Endometrium (tissue), 2 donors: Measurements from ENCODE around the gene MCM9.

Experiments used
- FAIRE-seq: peaks from 2 replicates; lab custom pipeline; 2012; peaks lifted over from hg19 to GRCh38; lab: Jason Lieb, UNC
- donor health status: control.
- donor health status: control.

The MCM9 gene

GRCh38 chr6:118864341-118865099 lies 70.4 kb downstream of the MCM9 start:
- FAIRE-seq: no peak

- no peak for FAIRE-seq
Observed at GRCh38 chr6:118862443-118862842, 72.5 kb downstream of the MCM9 start.

- no peak for FAIRE-seq
Observed at GRCh38 chr6:118860880-118861279, 74.1 kb downstream of the MCM9 start.

GRCh38 chr6:118860363-118860762 lies 74.6 kb downstream of the MCM9 start:
- FAIRE-seq: no peak

- no peak for FAIRE-seq
Observed at GRCh38 chr6:118859517-118860064, 75.4 kb downstream of the MCM9 start.

- no peak for FAIRE-seq
Observed at GRCh38 chr6:118856301-118856700, 78.7 kb downstream of the MCM9 start.

- no peak for FAIRE-seq
Observed at GRCh38 chr6:118853408-118853807, 81.6 kb downstream of the MCM9 start.

- FAIRE-seq: no peak
Observed at GRCh38 chr6:118844915-118845314, 90.0 kb downstream of the MCM9 start.

GRCh38 chr6:118843685-118844390 lies 91.1 kb downstream of the MCM9 start:
- FAIRE-seq: no peak

GRCh38 chr6:118830691-118831090 lies 104.3 kb downstream of the MCM9 start:
- FAIRE-seq: no peak

- FAIRE-seq: no peak
Observed at GRCh38 chr6:118829817-118830478, 105.0 kb downstream of the MCM9 start.

- FAIRE-seq: no peak
Observed at GRCh38 chr6:118826096-118826495, 108.9 kb downstream of the MCM9 start.

- no peak for FAIRE-seq
Observed at GRCh38 chr6:118825661-118826060, 109.3 kb downstream of the MCM9 start.

GRCh38 chr6:118815495-118815894 lies 119.5 kb downstream of the MCM9 start:
- FAIRE-seq: no peak

GRCh38 chr6:118813775-118814174 lies 121.2 kb downstream of the MCM9 start:
- no peak for FAIRE-seq

GRCh38 chr6:118812970-118813369 lies 122.0 kb downstream of the MCM9 start:
- no peak for FAIRE-seq

GRCh38 chr6:118810420-118811027 lies 124.4 kb downstream of the MCM9 start:
- FAIRE-seq: no peak

GRCh38 chr6:118808793-118809638 lies 125.9 kb downstream of the MCM9 start:
- no peak for FAIRE-seq

GRCh38 chr6:118804091-118804490 lies 130.9 kb downstream of the MCM9 start:
- FAIRE-seq: no peak

- no peak for FAIRE-seq
Observed at GRCh38 chr6:118801257-118801656, 133.7 kb downstream of the MCM9 start.

- FAIRE-seq: peak; percentile 82
Observed at GRCh38 chr6:118800394-118801071, 134.4 kb downstream of the MCM9 start.
